Vagina (tissue), 2 donors: ENCODE data around the gene DLG2.

Experiments
- CTCF ChIP-seq, 3 experiments: fragments of 450-650 bp in 2 of 3; fragments of 200-600 bp in 1 of 3; sonication (generic) in 1 of 3; IDR thresholded peaks; one replicate each; pipeline ENCODE4 v1.5.1; 2017 to 2019; ENCODE audit warnings: antibody characterized with exemption in 3 of 3, mild to moderate bottlenecking in 2 of 3, moderate library complexity in 2 of 3
- POLR2A ChIP-seq, 2 donors: fragments of 450-650 bp; IDR thresholded peaks; one replicate each; pipeline ENCODE4 v1.6.1; 2017; ENCODE audit warnings: antibody characterized with exemption in 2 of 2, mild to moderate bottlenecking in 2 of 2, moderate library complexity in 2 of 2
- POLR2AphosphoS5 ChIP-seq, 2 donors: sonication (generic); formaldehyde crosslinking; IDR thresholded peaks; one replicate each; pipeline ENCODE4 v1.9.0; 2017; ENCODE audit warnings: antibody characterized with exemption in 2 of 2, mild to moderate bottlenecking in 2 of 2, low read depth in 1 of 2; ENCODE audit not compliant: insufficient read depth in 1 of 2

GRCh38 chr11:85167038-85167437 is 460.1 kb downstream of the DLG2 start:
- no peak for TF ChIP-seq CTCF (IDR thresholded peaks at IDR 0.05)
- TF ChIP-seq POLR2AphosphoS5 (IDR thresholded peaks at IDR 0.05; ENCODE audit: insufficient read depth in 1 of 2, low read depth in 1 of 2) = no peak
- no peak for TF ChIP-seq POLR2A (IDR thresholded peaks at IDR 0.05)
